Nephron (organoid): ENCODE measurements around the gene PLPP7.

Source experiments
- H3K27ac Mint-ChIP-seq, 3 experiments: 2 replicates each; pipeline ENCODE4 v1.8.0; 2020; ENCODE audit warnings: mixed read lengths in 3 of 3, mild to moderate bottlenecking in 2 of 3, moderate library complexity in 1 of 3
- H3K27me3 Mint-ChIP-seq: 2 replicates; pipeline ENCODE4 v1.8.0; 2021; ENCODE audit warnings: low read depth, mild to moderate bottlenecking, moderate library complexity, mixed read lengths
- H3K36me3 Mint-ChIP-seq: 2 replicates; pipeline ENCODE4 v1.8.0; 2020; ENCODE audit warnings: low read depth, mixed read lengths
- H3K4me1 Mint-ChIP-seq: 2 replicates; pipeline ENCODE4 v1.8.0; 2020; ENCODE audit warnings: mixed read lengths
- H3K4me3 Mint-ChIP-seq, 3 experiments: 2 replicates each; pipeline ENCODE4 v1.8.0; 2020; ENCODE audit warnings: mild to moderate bottlenecking in 3 of 3, mixed read lengths in 3 of 3, moderate library complexity in 2 of 3
- H3K9me3 Mint-ChIP-seq: 2 replicates; pipeline ENCODE4 v1.8.0; 2020; ENCODE audit warnings: mixed read lengths
- CTCF ChIP-seq, 3 experiments: fragments of 200-600 bp; sonication (generic); IDR thresholded peaks; one replicate each; pipeline ENCODE4 v1.5.0; 2021; ENCODE audit warnings: antibody characterized with exemption in 3 of 3; ENCODE audit not compliant: unreplicated experiment in 3 of 3

PLPP7 gene

GRCh38 chr9:131303381-131304321, 14.1 kb downstream of the PLPP7 start:
- Mint-ChIP-seq H3K27me3 (no peaks in the 10 kb centered on the region), H3K4me1 (no peaks in the 10 kb centered on the region), H3K9me3 (no peaks in the 10 kb centered on the region), H3K27ac (no peak overlapping the region), H3K36me3 (no peaks in the 10 kb centered on the region), H3K4me3 (no peak overlapping the region)
- no peak for TF ChIP-seq CTCF (IDR thresholded peaks at IDR 0.05; ENCODE audit: unreplicated experiment in 3 of 3)

DNA sequence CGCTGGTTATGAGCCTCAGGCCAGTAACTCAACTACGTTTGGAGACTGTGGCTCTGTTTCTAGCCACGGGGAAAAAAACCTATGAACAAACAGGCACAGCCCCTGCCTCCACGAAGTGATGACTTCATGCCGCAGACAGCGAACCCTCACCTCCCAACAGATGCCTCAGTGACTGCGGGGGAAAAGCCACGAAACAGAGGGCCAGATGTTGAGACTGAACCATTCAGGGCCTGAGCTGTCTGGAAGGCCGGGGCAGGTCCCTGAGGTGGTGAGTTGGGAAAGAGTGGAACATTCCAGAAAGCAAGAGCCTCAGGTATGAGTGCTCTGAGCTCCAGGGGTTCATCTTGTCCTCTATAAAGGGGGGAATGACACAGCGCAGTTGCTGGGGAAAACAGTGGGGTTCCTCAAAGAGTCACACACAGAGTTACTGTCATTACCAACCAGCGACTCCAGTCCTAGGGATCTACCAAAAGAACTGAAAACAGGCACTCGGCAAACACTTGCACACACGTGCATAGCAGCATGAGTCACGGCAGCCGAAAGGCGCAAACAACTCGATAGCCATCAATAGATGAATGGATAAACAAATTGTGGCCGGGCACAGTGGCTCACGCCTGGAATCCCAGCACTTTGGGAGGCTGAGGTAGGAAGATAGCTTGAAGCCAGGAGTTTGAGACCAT, 15.3 kb downstream of the PLPP7 start:
- H3K9me3 Mint-ChIP-seq: no peaks in the 10 kb centered on the region
- no peaks in the 10 kb centered on the region for H3K4me1 Mint-ChIP-seq
- H3K4me3 Mint-ChIP-seq: no peak overlapping the region
- no peak for TF ChIP-seq CTCF (IDR thresholded peaks at IDR 0.05; ENCODE audit: unreplicated experiment in 3 of 3)
- no peaks in the 10 kb centered on the region for H3K27me3 Mint-ChIP-seq
- H3K36me3 Mint-ChIP-seq: no peaks in the 10 kb centered on the region
- no peak overlapping the region for H3K27ac Mint-ChIP-seq

DNA sequence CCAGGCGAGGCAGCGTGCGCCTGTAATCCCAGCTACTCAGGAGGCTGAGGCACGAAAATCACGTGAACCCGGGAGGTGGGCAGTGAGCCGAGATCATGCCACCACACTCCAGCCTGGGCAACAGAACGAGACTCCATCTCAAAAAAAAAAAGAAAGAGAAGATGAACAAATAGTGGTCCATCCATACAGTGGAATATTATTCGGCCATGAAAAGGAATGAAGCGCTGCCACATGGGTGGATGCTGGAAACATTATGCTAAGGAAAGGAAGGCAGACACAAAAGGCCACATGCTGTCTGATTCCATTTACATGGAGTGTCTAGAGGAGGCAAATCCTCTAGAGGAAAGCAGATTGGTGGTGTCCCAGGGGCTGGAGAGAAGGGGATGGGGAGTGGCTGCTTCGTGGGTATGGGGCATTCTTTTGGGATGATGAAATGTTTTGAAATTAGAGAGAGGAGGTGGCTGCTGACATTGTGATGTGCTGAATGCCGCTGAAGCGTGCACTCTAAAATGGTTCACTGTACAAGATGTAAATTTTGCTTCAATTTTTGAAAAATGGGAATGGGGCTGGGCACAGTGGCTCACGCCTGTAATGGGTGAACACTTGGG, 17.0 kb downstream of the PLPP7 start:
- Mint-ChIP-seq H3K4me1 (no peaks in the 10 kb centered on the region), H3K9me3 (no peaks in the 10 kb centered on the region), H3K27me3 (peaks cover 5% of the 10 kb centered on the region), H3K27ac (no peak overlapping the region), H3K36me3 (no peaks in the 10 kb centered on the region), H3K4me3 (no peak overlapping the region)
- no peak for TF ChIP-seq CTCF (IDR thresholded peaks at IDR 0.05; ENCODE audit: unreplicated experiment in 3 of 3)

DNA sequence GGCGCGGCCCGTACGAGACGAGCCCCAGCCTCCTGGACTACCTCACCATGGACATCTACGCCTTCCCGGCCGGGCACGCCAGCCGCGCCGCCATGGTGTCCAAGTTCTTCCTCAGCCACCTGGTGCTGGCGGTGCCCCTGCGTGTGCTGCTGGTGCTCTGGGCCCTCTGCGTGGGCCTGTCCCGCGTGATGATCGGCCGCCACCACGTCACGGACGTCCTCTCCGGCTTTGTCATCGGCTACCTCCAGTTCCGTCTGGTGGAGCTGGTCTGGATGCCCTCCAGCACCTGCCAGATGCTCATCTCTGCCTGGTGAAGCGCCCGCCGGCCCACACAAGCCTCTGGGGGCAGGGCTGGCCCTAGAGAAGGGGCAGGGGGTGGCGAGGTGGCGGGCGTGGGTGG, 18.5 kb downstream of the PLPP7 start:
- H3K27ac Mint-ChIP-seq: no peak overlapping the region
- H3K9me3 Mint-ChIP-seq: no peaks in the 10 kb centered on the region
- TF ChIP-seq CTCF (IDR thresholded peaks at IDR 0.05; ENCODE audit: unreplicated experiment in 3 of 3): no peak
- no peaks in the 10 kb centered on the region for H3K36me3 Mint-ChIP-seq
- no peak overlapping the region for H3K4me3 Mint-ChIP-seq
- peaks cover 5% of the 10 kb centered on the region for H3K27me3 Mint-ChIP-seq
- H3K4me1 Mint-ChIP-seq: no peaks in the 10 kb centered on the region

DNA sequence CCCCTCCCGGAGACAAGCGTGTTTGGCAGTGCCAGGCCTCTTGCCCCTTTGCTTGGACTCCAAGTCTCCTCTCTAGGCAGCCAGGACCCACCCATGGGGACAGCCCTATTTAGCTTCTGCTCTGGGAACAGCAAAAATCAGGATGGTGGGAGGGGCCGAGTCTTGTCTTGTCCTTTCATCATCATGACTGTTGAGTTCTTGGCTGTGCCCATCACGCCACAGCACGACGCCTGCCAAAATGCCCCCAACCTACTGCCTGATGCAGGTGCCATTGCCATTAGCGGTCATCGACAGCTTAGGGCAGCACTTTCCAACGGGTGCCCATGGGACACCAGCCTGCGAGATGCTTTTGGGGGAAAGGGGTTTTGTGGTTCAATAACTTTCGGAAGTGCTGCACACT, 18.9 kb downstream of the PLPP7 start:
- no peak overlapping the region for H3K4me3 Mint-ChIP-seq
- H3K27ac Mint-ChIP-seq: no peak overlapping the region
- TF ChIP-seq CTCF (IDR thresholded peaks at IDR 0.05; ENCODE audit: unreplicated experiment in 3 of 3): no peak
- H3K27me3 Mint-ChIP-seq: peaks cover 5% of the 10 kb centered on the region
- no peaks in the 10 kb centered on the region for H3K36me3 Mint-ChIP-seq
- no peaks in the 10 kb centered on the region for H3K9me3 Mint-ChIP-seq
- no peaks in the 10 kb centered on the region for H3K4me1 Mint-ChIP-seq
